HG02763 (cell line): ENCODE measurements around the gene KIF3B.
"Not testable (repeated sequence)": the region's sequence is repeated elsewhere in the genome, so short reads cannot be mapped to it uniquely, and the experiment has no call there.

Experiments used
- ATAC-seq: cut with Tn5 transposase; IDR thresholded peaks from one replicate; pipeline ENCODE4 v1.9.1; 2021; ENCODE audit warnings: mild to moderate bottlenecking, moderate library complexity; ENCODE audit not compliant: unreplicated experiment

The KIF3B gene

GRCh38 chr20:32246208-32246607, 31.2 kb upstream of the KIF3B start:
- ATAC-seq, result not testable (repeated sequence)

GRCh38 chr20:32248043-32248442, 29.4 kb upstream of the KIF3B start:
- ATAC-seq, result no peak

GRCh38 chr20:32249030-32249738, 28.3 kb upstream of the KIF3B start:
- no peak for ATAC-seq

- no peak for ATAC-seq
Measured at GRCh38 chr20:32251470-32251869, 26.0 kb upstream of the KIF3B start.

- ATAC-seq, result no peak
Measured at GRCh38 chr20:32252189-32252588, 25.3 kb upstream of the KIF3B start.

- not testable (repeated sequence) for ATAC-seq
Measured at GRCh38 chr20:32260973-32261372, 16.5 kb upstream of the KIF3B start.

GRCh38 chr20:32261644-32262043, 15.8 kb upstream of the KIF3B start:
- no peak for ATAC-seq

GRCh38 chr20:32263398-32263954, 14.0 kb upstream of the KIF3B start:
- ATAC-seq, result no peak

- ATAC-seq, result no peak
Measured at GRCh38 chr20:32271620-32272019, 5.8 kb upstream of the KIF3B start.

- no peak for ATAC-seq
Measured at GRCh38 chr20:32274359-32274758, 3.1 kb upstream of the KIF3B start.

- ATAC-seq, result not testable (repeated sequence)
Measured at GRCh38 chr20:32275163-32275562, 2.3 kb upstream of the KIF3B start.

- ATAC-seq, result peak; percentile 52
Measured at GRCh38 chr20:32278199-32278643, 770 bp downstream of the KIF3B start.

GRCh38 chr20:32281711-32282110, 4.3 kb downstream of the KIF3B start:
- no peak for ATAC-seq

GRCh38 chr20:32282461-32282860, 5.0 kb downstream of the KIF3B start:
- no peak for ATAC-seq

GRCh38 chr20:32285082-32285620, 7.7 kb downstream of the KIF3B start:
- no peak for ATAC-seq

GRCh38 chr20:32285621-32286371, 8.3 kb downstream of the KIF3B start:
- peak; percentile 72 for ATAC-seq

GRCh38 chr20:32287231-32287638, 9.8 kb downstream of the KIF3B start:
- ATAC-seq, result no peak

- no peak for ATAC-seq
Measured at GRCh38 chr20:32288225-32288849, 10.9 kb downstream of the KIF3B start.

- ATAC-seq, result not testable (repeated sequence)
Measured at GRCh38 chr20:32289299-32289660, 11.8 kb downstream of the KIF3B start.

- ATAC-seq, result no peak
Measured at GRCh38 chr20:32289661-32290431, 12.4 kb downstream of the KIF3B start.

GRCh38 chr20:32291166-32291565, 13.7 kb downstream of the KIF3B start:
- ATAC-seq, result no peak
